ENCODE measurements around the gene EPHA6. TPM values are rescaled to one million over a fixed set of nuclear protein-coding genes. Genes with fewer than 3 reads are reported as not detected.

Gene EPHA6
- total RNA-seq, 1 donor from 2014 or later, result not detected

DNA sequence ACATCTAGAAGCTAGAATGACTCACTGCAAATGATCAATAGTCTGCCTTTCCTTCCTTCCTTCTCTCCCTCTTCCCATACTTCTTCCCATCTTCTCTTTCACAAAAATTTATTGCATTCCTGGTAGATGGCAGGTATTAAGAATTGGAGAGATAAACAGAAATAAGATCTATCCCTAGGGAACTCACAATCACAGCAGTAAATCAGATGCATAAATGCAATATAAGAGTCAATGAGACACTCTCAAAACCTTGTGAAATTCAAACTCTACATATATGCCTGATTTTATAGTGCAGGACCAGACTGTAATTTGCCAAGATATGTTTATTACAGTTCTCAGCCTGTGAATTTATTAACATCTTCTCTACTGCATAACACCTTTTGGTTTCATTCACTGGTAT lies 871.9 kb downstream of the EPHA6 start:
- Histone ChIP-seq H3K27me3 (peaks cover 3% of the 10 kb centered on the region), H3K4me1 (no peaks in the 10 kb centered on the region), H3K4me3 (no peak overlapping the region), H3K36me3 (no peaks in the 10 kb centered on the region), H3K27ac (no peak overlapping the region), H3K9me3 (no peaks in the 10 kb centered on the region)
- intact Hi-C loops (cut with DNase I), result no loop called here
- TF ChIP-seq, protein P1, sequence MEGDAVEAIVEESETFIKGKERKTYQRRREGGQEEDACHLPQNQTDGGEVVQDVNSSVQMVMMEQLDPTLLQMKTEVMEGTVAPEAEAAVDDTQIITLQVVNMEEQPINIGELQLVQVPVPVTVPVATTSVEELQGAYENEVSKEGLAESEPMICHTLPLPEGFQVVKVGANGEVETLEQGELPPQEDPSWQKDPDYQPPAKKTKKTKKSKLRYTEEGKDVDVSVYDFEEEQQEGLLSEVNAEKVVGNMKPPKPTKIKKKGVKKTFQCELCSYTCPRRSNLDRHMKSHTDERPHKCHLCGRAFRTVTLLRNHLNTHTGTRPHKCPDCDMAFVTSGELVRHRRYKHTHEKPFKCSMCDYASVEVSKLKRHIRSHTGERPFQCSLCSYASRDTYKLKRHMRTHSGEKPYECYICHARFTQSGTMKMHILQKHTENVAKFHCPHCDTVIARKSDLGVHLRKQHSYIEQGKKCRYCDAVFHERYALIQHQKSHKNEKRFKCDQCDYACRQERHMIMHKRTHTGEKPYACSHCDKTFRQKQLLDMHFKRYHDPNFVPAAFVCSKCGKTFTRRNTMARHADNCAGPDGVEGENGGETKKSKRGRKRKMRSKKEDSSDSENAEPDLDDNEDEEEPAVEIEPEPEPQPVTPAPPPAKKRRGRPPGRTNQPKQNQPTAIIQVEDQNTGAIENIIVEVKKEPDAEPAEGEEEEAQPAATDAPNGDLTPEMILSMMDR (IDR thresholded peaks at IDR 0.05), result no peak
- DNase-seq (ENCODE audit: low spot score in 2 of 2), result no peak

DNA sequence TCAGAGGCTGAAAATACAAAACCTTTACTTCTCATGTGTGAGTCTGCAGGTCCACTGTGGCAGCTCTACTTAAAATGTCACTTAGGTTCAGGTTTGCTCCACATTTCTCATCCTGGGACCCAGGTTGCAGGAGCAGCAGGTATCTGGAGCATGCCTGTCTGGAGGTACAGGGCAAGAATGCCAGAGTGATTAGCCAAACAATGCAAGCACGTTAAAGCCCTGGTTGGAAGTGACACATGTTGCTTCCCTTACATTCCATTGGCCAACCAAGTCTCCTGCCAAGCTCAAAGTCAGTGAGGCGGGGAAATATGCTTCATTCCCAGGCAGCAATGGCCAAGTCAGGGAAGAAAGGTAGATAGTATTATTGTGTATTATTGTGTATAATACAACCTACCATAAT lies 873.3 kb downstream of the EPHA6 start:
- H3K9me3 ChIP-seq, result no peaks in the 10 kb centered on the region
- no peaks in the 10 kb centered on the region for H3K4me1 ChIP-seq
- TF ChIP-seq, protein P1 (IDR thresholded peaks at IDR 0.05), result no peak
- DNase-seq (ENCODE audit: low spot score in 2 of 2), result no peak
- H3K4me3 ChIP-seq, result no peak overlapping the region
- H3K36me3 ChIP-seq, result no peaks in the 10 kb centered on the region
- H3K27ac ChIP-seq, result no peak overlapping the region
- intact Hi-C loops (cut with DNase I), result no loop called here
- H3K27me3 ChIP-seq, result peaks cover 3% of the 10 kb centered on the region

DNA sequence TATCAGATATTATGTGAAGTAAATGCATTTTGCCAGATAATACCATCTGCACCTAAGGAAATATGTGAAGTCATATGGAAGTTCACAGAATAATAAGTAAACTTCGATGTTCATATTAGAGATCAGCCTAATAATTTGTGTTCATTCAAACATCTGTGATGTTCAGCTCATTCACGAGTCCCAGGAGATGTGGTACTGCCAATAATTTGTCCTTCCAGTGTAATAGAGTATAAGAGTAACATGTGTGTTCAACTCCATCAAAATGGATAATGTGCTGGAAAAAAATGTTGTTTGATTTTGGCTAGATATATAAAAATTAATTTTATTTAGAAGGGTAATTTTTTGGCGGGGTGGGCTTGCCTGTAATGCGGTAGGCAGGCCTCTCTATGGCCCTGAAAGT lies 874.7 kb downstream of the EPHA6 start:
- intact Hi-C loops (cut with DNase I), result no loop called here
- peaks cover 3% of the 10 kb centered on the region for H3K27me3 ChIP-seq
- no peak for DNase-seq (ENCODE audit: low spot score in 2 of 2)
- H3K9me3 ChIP-seq, result no peaks in the 10 kb centered on the region
- H3K27ac ChIP-seq, result no peak overlapping the region
- no peak overlapping the region for H3K4me3 ChIP-seq
- H3K4me1 ChIP-seq, result no peaks in the 10 kb centered on the region
- no peaks in the 10 kb centered on the region for H3K36me3 ChIP-seq
- TF ChIP-seq, protein P1 (IDR thresholded peaks at IDR 0.05), result no peak

DNA sequence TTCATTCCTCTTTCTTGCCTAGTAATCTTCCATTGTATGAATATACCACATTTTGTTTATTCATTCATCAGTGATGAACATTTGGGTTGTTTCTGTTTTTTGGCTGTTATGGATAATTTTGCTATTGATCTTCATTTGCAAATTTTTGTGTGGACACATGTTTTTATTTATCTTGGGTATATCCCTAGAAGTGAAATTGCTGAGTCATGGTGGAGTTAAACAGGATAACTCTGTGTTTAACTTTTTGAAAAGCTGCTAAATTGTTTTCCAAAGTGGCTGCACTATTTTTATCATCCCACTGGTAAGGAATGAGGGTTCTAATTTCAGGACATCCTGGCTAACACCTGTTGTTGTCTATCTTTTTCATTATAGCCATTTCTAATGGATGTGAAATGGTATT lies 875.6 kb downstream of the EPHA6 start:
- H3K4me1 ChIP-seq, result no peaks in the 10 kb centered on the region
- no peak overlapping the region for H3K4me3 ChIP-seq
- H3K9me3 ChIP-seq, result no peaks in the 10 kb centered on the region
- no peak for DNase-seq (ENCODE audit: low spot score in 2 of 2)
- H3K27ac ChIP-seq, result no peak overlapping the region
- intact Hi-C loops (cut with DNase I), result no loop called here
- TF ChIP-seq, protein P1 (IDR thresholded peaks at IDR 0.05), result no peak
- no peaks in the 10 kb centered on the region for H3K36me3 ChIP-seq
- peaks cover 3% of the 10 kb centered on the region for H3K27me3 ChIP-seq

DNA sequence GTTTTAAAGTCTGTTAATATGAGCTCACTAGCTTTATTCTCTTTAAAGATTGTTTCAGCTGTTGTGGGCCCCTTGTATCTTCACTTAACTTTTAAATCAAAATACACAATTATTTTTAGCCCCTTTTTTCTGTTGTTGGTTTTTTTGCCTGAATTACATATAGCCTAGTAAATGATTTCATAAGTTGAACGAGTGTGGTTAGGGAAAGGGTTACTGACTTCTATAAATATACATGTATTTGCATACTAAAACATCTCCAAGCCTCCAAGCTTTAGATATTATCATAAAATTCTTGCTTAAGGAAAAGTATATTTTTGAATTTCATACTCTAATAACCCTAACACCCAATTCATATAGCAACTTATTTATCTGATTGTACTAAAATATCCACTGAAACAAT lies 877.0 kb downstream of the EPHA6 start:
- Histone ChIP-seq H3K4me1 (no peaks in the 10 kb centered on the region), H3K27ac (no peak overlapping the region), H3K4me3 (no peak overlapping the region), H3K36me3 (no peaks in the 10 kb centered on the region), H3K9me3 (no peaks in the 10 kb centered on the region), H3K27me3 (peaks cover 3% of the 10 kb centered on the region)
- TF ChIP-seq, protein P1 (IDR thresholded peaks at IDR 0.05), result no peak
- DNase-seq (ENCODE audit: low spot score in 2 of 2), result no peak
- intact Hi-C loops (cut with DNase I), result no loop called here

DNA sequence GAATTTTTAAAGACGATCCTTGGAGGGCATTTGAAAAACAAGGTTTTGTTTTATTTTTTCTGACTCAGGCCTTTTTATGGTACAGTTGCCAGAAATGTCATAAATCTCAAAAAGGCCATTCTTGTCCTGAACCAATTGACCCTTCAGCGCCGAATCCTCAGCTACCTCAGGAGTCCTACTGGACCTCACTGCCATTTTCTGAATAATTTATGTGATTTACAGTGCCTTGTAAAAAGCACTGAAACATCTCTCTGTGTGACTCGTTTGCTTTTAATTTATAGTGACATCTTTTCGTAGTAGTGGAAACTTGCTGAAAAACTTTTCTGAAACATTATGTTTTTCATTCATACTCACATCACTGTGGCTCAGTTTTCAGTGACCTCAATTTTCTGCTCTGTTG lies 878.0 kb downstream of the EPHA6 start:
- Histone ChIP-seq H3K4me3 (no peak overlapping the region), H3K27ac (no peak overlapping the region), H3K4me1 (no peaks in the 10 kb centered on the region), H3K36me3 (no peaks in the 10 kb centered on the region), H3K27me3 (no peaks in the 10 kb centered on the region), H3K9me3 (no peaks in the 10 kb centered on the region)
- intact Hi-C loops (cut with DNase I), result no loop called here
- TF ChIP-seq, protein P1 (IDR thresholded peaks at IDR 0.05), result no peak
- DNase-seq (ENCODE audit: low spot score in 2 of 2), result no peak
